MM.1S (cell line): ENCODE results near the gene NFATC2.

Source experiments
- CTCF ChIP-seq: fragments of 300-600 bp; sonication (generic); IDR thresholded peaks from 2 replicates; pipeline ENCODE4 v1.5.1; 2016; ENCODE audit warnings: antibody characterized with exemption, low read length, mixed read lengths
- EZH2 ChIP-seq: fragments of 300-600 bp; sonication (generic); optimal IDR thresholded peaks from 2 replicates; pipeline ENCODE3; 2017; ENCODE audit warnings: low read depth, mild to moderate bottlenecking, antibody characterized with exemption, low read length, mixed read lengths

- TF ChIP-seq CTCF (no peak), EZH2 (no peak)
Measured at GRCh38 chr20:51413857-51414256, 128.7 kb downstream of the NFATC2 start.
